Stimulated activated naive CD8-positive, alpha-beta T cell treated with anti-CD3 and anti-CD28 coated beads, Interleukin-15, Interleukin-2, amounts not matched to agents 100 ng/mL and 50 ng/mL, for 24 hours (primary cell): ENCODE results near the gene LCT.
"Not testable (repeated sequence)": the region's sequence is repeated elsewhere in the genome, so short reads cannot be mapped to it uniquely, and the experiment has no call there.

ENCODE experiments used
- H3K27ac Mint-ChIP-seq: one replicate; pipeline ENCODE4 v1.8.0; 2021; ENCODE audit warnings: mild to moderate bottlenecking, mixed read lengths
- H3K27me3 Mint-ChIP-seq: one replicate; pipeline ENCODE4 v1.8.0; 2021; ENCODE audit warnings: mixed read lengths
- H3K36me3 Mint-ChIP-seq: one replicate; pipeline ENCODE4 v1.8.0; 2021; ENCODE audit warnings: low read depth, mixed read lengths
- H3K4me1 Mint-ChIP-seq: one replicate; pipeline ENCODE4 v1.8.0; 2021; ENCODE audit warnings: low read depth, mixed read lengths
- H3K4me3 Mint-ChIP-seq: one replicate; pipeline ENCODE4 v1.8.0; 2021; ENCODE audit warnings: mild to moderate bottlenecking, mixed read lengths
- H3K9me3 Mint-ChIP-seq: one replicate; pipeline ENCODE4 v1.8.0; 2021; ENCODE audit warnings: mixed read lengths

The LCT gene

DNA sequence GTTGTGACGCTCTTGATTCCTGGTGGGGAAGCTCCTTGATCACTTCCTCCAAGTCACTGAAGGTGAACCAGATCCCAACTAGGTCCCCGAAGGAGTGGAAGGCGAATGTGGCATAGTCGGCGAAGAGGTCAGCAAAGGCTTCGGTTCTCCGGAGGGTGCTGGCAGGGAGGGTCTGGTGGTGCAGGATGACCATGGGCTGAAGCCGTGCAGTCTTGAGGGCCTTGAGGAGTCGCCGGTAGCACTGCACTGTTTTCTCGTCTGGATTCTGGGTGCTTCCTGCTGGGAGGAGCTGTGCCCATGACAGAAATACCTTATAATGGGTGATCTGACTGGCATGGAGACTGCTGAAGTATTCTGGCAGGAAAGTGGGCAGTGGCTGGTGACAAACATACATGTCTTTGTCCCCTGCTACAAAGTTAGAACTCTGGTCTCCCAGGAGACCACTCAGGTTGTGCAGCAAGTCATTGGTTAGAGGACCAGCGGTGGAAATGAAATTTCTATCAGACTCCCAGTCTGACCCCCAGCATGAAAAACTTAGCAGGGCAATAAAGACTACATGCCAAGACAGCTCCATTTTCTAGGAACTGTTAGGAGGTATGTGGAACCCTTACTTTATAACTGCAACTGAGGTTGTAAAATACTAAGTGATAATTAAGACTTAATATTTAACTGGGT lies at the start of gene LCT:
Gene LCT (minus strand): TSS at position 589 of the 675 bp plus-strand sequence. CDS start 15 bp downstream, at position 574.
- Mint-ChIP-seq H3K27ac (peak within 1 kb of the TSS; percentile 3), H3K36me3 (peaks cover 32% of the 10 kb centered on the region), H3K9me3 (no peaks in the 10 kb centered on the region), H3K27me3 (no peaks in the 10 kb centered on the region), H3K4me3 (no peak within 1 kb of the TSS), H3K4me1 (peaks cover 6% of the 10 kb centered on the region)

DNA sequence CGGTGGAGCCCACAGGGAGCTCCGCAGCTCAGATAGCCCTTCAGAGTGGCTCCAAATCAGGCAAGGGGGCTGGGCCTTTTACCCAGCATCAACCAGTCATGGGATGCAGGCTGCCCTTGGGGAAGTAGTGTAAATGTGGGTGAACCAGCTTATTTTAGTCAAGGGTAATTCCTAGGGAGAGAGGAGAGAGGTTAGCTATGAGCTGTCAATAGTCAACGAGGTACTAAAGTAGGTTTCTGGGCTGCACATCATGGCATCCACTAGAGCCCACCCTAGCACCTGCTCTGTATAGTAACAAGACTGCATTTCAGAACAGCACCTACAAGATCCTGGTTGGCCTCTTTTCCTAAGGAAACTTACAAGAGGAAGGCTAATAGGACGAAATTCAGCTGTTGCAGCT lies 48.7 kb upstream of the LCT start:
- H3K27me3 Mint-ChIP-seq = no peaks in the 10 kb centered on the region
- H3K4me3 Mint-ChIP-seq = no peak overlapping the region
- peaks cover 3% of the 10 kb centered on the region for H3K4me1 Mint-ChIP-seq
- no peaks in the 10 kb centered on the region for H3K36me3 Mint-ChIP-seq
- no peak overlapping the region for H3K27ac Mint-ChIP-seq
- no peaks in the 10 kb centered on the region for H3K9me3 Mint-ChIP-seq

GRCh38 chr2:135882415-135882814 lies 45.4 kb upstream of the LCT start:
- no peak overlapping the region for H3K27ac Mint-ChIP-seq
- H3K4me3 Mint-ChIP-seq = no peak overlapping the region
- H3K36me3 Mint-ChIP-seq = no peaks in the 10 kb centered on the region
- H3K9me3 Mint-ChIP-seq = no peaks in the 10 kb centered on the region
- no peaks in the 10 kb centered on the region for H3K27me3 Mint-ChIP-seq
- peaks cover 6% of the 10 kb centered on the region for H3K4me1 Mint-ChIP-seq

- H3K9me3 Mint-ChIP-seq, H3K27me3 Mint-ChIP-seq: not testable (repeated sequence)
- peaks cover 44% of the 10 kb centered on the region for H3K4me1 Mint-ChIP-seq
- H3K36me3 Mint-ChIP-seq = peaks cover 43% of the 10 kb centered on the region
- peak overlapping the region; percentile 98 for H3K27ac Mint-ChIP-seq
- peak overlapping the region; percentile 91 for H3K4me3 Mint-ChIP-seq
These were observed 39.8 kb upstream of the LCT start for GRCh38 chr2:135876770-135877169.

DNA sequence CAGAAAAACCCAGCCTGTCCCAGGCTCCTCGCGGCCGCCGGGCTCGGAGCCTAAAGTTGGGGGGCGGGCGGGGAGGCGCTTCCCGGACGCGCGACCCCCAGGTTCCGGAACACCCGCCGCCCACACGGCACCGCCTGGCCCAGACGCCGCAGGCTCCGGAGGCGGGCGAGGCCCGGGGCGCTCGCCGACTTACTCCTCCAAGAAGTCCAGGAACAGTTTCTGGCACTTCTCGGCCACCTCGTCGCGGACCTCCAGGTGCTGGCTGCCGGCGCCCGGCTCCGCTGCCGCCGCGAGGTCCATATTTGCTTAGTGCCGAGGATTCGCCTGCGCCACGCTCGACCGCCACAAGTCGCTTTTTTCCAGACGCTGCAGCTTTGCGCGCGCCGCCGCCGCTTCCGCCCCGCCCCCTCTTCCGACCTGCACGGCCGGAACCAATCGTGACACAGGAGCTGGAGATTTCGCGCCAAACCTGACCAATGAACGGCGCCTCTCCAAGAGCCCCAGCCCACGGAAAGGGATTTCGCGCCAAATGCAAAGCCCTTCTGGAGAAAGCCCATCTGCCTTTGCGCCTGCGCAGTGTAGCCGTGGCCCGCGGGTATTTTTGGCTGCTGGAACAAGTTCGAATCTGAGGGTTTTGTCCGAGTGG lies 39.2 kb upstream of the LCT start, which contains the start of gene MCM6:
Gene MCM6 (minus strand): TSS at position 378 of the 646 bp plus-strand sequence. CDS start 78 bp downstream, at position 300.
- Mint-ChIP-seq H3K4me1 (peaks cover 50% of the 10 kb centered on the region), H3K27me3 (no peaks in the 10 kb centered on the region), H3K4me3 (peak within 1 kb of the TSS; percentile 91), H3K9me3 (no peaks in the 10 kb centered on the region), H3K27ac (peak within 1 kb of the TSS; percentile 99), H3K36me3 (peaks cover 49% of the 10 kb centered on the region)

- Mint-ChIP-seq H3K4me3 (peak overlapping the region; percentile 91), H3K27me3 (no peaks in the 10 kb centered on the region), H3K27ac (peak overlapping the region; percentile 99), H3K9me3 (no peaks in the 10 kb centered on the region), H3K36me3 (peaks cover 55% of the 10 kb centered on the region), H3K4me1 (peaks cover 54% of the 10 kb centered on the region)
These were observed 38.6 kb upstream of the LCT start for GRCh38 chr2:135875491-135876065.

GRCh38 chr2:135874777-135875365 lies 37.9 kb upstream of the LCT start:
- H3K36me3 Mint-ChIP-seq = peaks cover 62% of the 10 kb centered on the region
- no peaks in the 10 kb centered on the region for H3K9me3 Mint-ChIP-seq

DNA sequence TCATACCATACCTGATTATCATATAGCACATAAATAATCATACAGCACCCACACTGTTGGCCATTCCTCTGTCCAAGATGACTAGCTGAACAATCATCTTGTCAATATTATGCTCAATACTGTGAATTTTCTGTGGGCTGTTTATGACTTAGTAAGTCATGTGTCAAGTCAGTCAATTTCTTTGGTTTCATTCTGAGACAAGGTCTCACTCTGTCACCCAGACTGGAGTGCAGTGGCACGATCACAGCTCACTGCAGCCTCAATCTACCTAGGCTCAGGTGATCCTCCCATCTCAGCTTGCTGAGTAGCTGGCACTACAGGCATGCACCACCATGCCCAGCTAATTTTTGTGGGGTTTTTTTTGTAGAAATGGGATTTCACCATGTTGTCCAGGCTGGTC lies 33.6 kb upstream of the LCT start:
- Mint-ChIP-seq H3K36me3 (peaks cover 99% of the 10 kb centered on the region), H3K4me3 (no peak overlapping the region), H3K4me1 (peaks cover 48% of the 10 kb centered on the region), H3K9me3 (no peaks in the 10 kb centered on the region), H3K27me3 (no peaks in the 10 kb centered on the region), H3K27ac (peak overlapping the region; percentile 68)

More at GRCh38 chr2:135874777-135875365, 37.9 kb upstream of the LCT start:
- Mint-ChIP-seq H3K27ac (peak overlapping the region; percentile 99), H3K4me3 (peak overlapping the region; percentile 91), H3K4me1 (peaks cover 59% of the 10 kb centered on the region), H3K27me3 (no peaks in the 10 kb centered on the region)

- H3K27ac Mint-ChIP-seq = no peak overlapping the region
- no peak overlapping the region for H3K4me3 Mint-ChIP-seq
- H3K27me3 Mint-ChIP-seq = no peaks in the 10 kb centered on the region
- peaks cover 3% of the 10 kb centered on the region for H3K4me1 Mint-ChIP-seq
- peaks cover 85% of the 10 kb centered on the region for H3K36me3 Mint-ChIP-seq
- H3K9me3 Mint-ChIP-seq = no peaks in the 10 kb centered on the region
These were observed 26.2 kb upstream of the LCT start for GRCh38 chr2:135863233-135863632.

DNA sequence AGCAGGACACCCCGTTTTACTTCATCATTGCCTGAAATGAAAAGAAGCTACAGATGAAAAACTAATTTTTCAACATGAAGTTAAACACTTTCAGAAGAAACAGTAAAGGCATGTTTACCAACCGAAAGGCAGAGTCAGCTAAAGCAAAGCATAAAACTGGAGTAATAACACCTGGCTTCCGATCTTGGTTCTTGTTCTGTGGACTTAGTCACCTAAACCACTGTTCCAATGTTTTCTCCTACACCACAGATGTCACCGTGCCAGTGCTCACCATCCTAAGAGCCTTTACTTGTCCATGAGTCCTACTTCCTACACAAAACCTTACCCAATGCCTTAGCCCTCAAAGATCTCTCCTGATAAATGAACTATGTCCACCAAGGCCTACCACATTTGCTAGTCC lies 25.7 kb upstream of the LCT start:
- no peak overlapping the region for H3K27ac Mint-ChIP-seq
- H3K4me1 Mint-ChIP-seq = no peaks in the 10 kb centered on the region
- no peaks in the 10 kb centered on the region for H3K9me3 Mint-ChIP-seq
- peaks cover 85% of the 10 kb centered on the region for H3K36me3 Mint-ChIP-seq
- H3K4me3 Mint-ChIP-seq = no peak overlapping the region
- H3K27me3 Mint-ChIP-seq = no peaks in the 10 kb centered on the region

DNA sequence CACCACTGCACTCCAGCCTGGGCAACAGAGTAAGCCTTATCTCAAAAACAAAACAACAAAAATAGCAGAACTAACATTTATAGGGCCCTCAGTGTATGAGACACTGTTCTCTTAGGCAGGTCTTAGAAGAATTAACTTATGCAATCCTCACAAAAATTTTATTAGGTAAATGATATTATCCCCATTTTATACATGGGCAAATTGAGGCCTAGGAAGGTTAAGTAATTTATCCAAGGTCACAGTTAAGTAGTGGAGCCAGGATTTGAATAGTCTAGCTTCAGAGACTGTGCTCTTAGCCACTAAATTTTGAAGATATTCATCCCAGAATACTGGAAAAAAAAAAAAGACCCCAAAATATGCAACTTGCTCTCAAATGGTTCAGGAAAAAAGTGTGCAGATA lies 16.4 kb upstream of the LCT start:
- Mint-ChIP-seq H3K27me3 (no peaks in the 10 kb centered on the region), H3K36me3 (peaks cover 81% of the 10 kb centered on the region), H3K4me3 (no peak overlapping the region), H3K27ac (no peak overlapping the region), H3K9me3 (no peaks in the 10 kb centered on the region), H3K4me1 (no peaks in the 10 kb centered on the region)

- H3K36me3 Mint-ChIP-seq = peaks cover 75% of the 10 kb centered on the region
- H3K27me3 Mint-ChIP-seq = no peaks in the 10 kb centered on the region
These were observed 14.9 kb upstream of the LCT start for GRCh38 chr2:135851858-135852257.

GRCh38 chr2:135850892-135851668 lies 14.1 kb upstream of the LCT start:
- H3K27me3 Mint-ChIP-seq = no peaks in the 10 kb centered on the region
- H3K27ac Mint-ChIP-seq = no peak overlapping the region
- H3K36me3 Mint-ChIP-seq = peaks cover 75% of the 10 kb centered on the region
- no peaks in the 10 kb centered on the region for H3K9me3 Mint-ChIP-seq
- H3K4me1 Mint-ChIP-seq = no peaks in the 10 kb centered on the region
- H3K4me3 Mint-ChIP-seq = no peak overlapping the region

More at GRCh38 chr2:135851858-135852257, 14.9 kb upstream of the LCT start:
- Mint-ChIP-seq H3K4me3 (no peak overlapping the region), H3K4me1 (no peaks in the 10 kb centered on the region), H3K27ac (no peak overlapping the region), H3K9me3 (no peaks in the 10 kb centered on the region)

GRCh38 chr2:135849087-135849486 lies 12.1 kb upstream of the LCT start:
- peak overlapping the region; percentile 5 for H3K27ac Mint-ChIP-seq
- H3K36me3 Mint-ChIP-seq = peaks cover 87% of the 10 kb centered on the region
- no peak overlapping the region for H3K4me3 Mint-ChIP-seq
- H3K4me1 Mint-ChIP-seq = no peaks in the 10 kb centered on the region
- no peaks in the 10 kb centered on the region for H3K9me3 Mint-ChIP-seq
- no peaks in the 10 kb centered on the region for H3K27me3 Mint-ChIP-seq
